Measurements from ENCODE around the gene PGAP1.

The PGAP1 gene

DNA sequence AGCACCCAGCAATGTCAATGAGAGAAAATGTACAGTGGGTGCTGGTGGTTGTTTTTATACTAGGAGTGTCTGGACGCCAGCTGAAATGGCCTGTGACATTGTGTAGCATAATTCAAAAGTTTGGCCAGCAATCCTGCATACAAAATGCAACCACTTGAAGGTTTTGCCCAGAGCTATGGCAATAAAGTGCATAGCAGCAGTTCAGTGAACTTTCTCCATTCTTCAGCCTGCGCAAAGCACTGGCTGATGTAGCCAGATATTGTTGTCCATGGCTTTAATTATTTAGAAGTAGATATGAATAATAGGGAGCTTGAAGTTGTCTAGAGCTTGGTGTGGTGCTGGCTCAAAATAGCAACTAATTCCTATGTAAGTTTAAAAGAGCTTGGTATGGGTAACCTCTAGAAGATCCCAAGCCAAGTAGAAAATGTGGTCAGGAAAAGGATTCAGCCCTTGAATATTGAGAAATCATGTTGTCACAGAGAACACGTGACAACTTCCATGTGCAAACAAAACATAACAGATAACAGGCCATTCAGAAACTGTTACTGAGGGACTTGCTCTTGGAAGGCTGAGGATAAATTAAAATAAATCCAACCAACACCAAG lies 33.3 kb upstream of the PGAP1 start:
- no peak overlapping the region for H3K4me3 ChIP-seq (ENCODE audit: low read length)
- no peak for TF ChIP-seq ZNF274 (IDR thresholded peaks at IDR 0.05; ENCODE audit: low read depth, low read length)

DNA sequence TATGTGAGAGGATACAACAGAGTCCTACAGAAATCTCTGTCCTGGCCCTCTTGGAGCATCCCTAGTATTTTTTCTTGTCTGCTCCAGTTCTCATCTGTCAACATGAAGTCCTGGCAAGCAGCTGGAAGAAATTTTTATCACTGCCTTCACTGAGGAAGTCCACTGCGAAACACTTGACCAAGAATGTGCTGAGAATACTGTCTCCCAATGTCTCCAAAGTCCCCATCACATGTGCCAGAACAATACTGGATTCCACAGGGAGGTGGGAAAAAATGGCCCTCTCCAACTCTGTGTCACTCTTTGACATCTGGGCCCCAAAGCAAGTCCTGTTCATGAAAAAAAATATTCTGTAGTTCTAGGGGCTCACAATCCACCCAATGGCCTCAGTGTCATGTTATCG lies 32.8 kb upstream of the PGAP1 start:
- no peak for TF ChIP-seq ZNF274 (IDR thresholded peaks at IDR 0.05; ENCODE audit: low read depth, low read length)
- no peak overlapping the region for H3K4me3 ChIP-seq (ENCODE audit: low read length)

GRCh38 chr2:196957881-196958525 lies 31.5 kb upstream of the PGAP1 start:
- no peak overlapping the region for H3K4me3 ChIP-seq (ENCODE audit: low read length)
- no peak for TF ChIP-seq ZNF274 (IDR thresholded peaks at IDR 0.05; ENCODE audit: low read depth, low read length)

DNA sequence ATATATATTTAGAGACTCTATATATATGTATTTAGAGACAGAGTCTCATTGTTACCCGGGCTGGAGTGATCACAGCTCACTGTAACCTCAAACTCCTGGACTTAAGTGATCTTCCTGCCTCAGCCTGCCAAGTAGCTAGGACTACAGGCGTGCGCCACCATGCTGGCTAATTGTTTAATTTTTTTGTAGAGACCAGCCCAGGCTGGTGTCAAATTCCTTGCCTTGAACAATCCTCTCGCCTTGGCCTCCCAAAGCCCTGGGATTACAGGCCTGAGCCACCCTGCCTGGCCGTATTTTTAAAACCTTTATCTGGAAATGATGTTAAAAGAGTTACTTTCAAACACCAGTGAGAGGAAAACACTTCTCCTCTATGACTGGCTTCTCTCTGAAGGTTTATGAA lies 30.9 kb upstream of the PGAP1 start:
- H3K4me3 ChIP-seq (ENCODE audit: low read length) = no peak overlapping the region
- no peak for TF ChIP-seq ZNF274 (IDR thresholded peaks at IDR 0.05; ENCODE audit: low read depth, low read length)

DNA sequence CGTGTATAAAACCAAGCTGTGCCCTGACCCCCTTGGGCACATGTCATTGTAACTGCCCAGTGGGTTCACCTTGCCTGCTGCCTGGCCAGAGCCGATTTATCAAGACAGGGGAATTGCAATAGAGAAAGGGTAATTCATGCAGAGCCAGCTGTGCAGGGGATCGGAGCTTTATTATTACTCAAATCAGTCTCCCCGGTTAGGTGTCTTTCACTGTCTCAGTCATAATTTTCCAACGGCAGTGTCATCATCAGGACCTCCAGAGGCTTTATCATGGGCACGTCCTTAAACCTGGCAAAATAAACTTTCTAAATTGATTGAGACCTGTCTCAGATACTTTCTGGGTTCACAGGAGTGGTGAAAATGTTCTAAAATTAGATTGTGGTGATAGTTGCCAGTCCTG lies 29.6 kb upstream of the PGAP1 start:
- H3K4me3 ChIP-seq (ENCODE audit: low read length) = no peak overlapping the region
- TF ChIP-seq ZNF274 (IDR thresholded peaks at IDR 0.05; ENCODE audit: low read depth, low read length) = no peak

- H3K4me3 ChIP-seq (ENCODE audit: low read length) = no peak overlapping the region
- TF ChIP-seq ZNF274 (IDR thresholded peaks at IDR 0.05; ENCODE audit: low read depth, low read length) = no peak
Observed at GRCh38 chr2:196955036-196955435, 28.5 kb upstream of the PGAP1 start.

DNA sequence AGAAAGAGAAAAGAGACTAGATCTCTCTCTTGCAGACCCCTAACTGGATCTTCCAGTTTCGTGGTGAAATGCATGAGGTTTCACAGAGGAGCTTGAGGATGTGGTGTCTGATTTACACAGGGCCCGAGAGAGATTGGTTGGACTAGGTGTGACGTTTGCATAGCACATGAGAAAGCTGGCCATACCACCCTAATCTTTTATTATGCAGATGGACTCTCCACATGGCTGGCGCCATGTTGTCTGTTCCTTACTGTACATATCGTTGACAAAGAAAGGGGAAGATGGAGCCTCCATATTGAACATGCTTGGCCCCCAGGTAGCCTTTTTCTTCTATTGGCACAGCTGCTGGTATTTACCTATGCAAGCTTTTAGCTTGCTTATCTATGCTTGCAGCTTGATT lies 27.5 kb upstream of the PGAP1 start:
- no peak for TF ChIP-seq ZNF274 (IDR thresholded peaks at IDR 0.05; ENCODE audit: low read depth, low read length)
- H3K4me3 ChIP-seq (ENCODE audit: low read length) = no peak overlapping the region

GRCh38 chr2:196952936-196953335 lies 26.4 kb upstream of the PGAP1 start:
- no peak for TF ChIP-seq ZNF274 (IDR thresholded peaks at IDR 0.05; ENCODE audit: low read depth, low read length)

DNA sequence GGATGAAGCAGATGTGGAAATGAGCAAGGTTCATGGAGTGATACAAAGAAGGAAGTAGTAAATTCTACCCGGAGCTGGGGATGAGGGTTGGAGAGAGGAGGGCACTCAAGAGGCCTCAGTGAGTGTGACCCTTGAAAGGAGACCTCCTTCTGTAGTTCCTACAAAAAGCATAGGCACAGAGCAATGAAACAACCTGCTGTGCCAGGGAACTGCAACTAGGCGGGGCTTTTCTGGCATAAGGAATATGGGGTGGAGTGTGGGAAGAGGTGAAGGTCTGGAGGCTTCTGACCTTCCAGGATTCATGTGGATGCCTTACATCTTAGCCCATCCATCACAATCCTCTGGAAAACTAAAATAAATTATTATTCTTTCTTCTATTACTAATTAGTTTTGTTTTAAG lies 25.5 kb upstream of the PGAP1 start:
- H3K4me3 ChIP-seq (ENCODE audit: low read length) = no peak overlapping the region
- no peak for TF ChIP-seq ZNF274 (IDR thresholded peaks at IDR 0.05; ENCODE audit: low read depth, low read length)

More at GRCh38 chr2:196952936-196953335, 26.4 kb upstream of the PGAP1 start:
- no peak overlapping the region for H3K4me3 ChIP-seq (ENCODE audit: low read length)

DNA sequence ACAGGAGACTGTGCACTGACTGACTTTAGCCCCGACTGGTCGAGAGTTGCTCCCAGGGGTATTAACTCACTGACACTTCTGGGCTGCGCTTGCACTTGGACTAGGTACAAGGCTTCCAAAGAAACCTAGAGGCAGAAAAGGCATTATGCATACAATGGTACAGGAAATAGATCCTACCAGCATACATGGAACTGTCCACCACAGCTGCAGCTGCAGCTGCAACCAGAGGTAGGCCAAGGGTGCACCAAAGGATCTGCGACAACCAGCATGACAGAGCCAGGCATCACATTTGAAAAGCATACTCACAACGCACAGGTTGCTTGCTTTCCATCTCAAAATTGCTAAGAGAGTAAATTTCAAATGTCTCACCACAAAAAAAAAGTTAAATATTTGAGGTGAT lies 22.6 kb upstream of the PGAP1 start:
- no peak overlapping the region for H3K4me3 ChIP-seq (ENCODE audit: low read length)
- no peak for TF ChIP-seq ZNF274 (IDR thresholded peaks at IDR 0.05; ENCODE audit: low read depth, low read length)

- no peak overlapping the region for H3K4me3 ChIP-seq (ENCODE audit: low read length)
- no peak for TF ChIP-seq ZNF274 (IDR thresholded peaks at IDR 0.05; ENCODE audit: low read depth, low read length)
Observed at GRCh38 chr2:196944570-196944969, 18.1 kb upstream of the PGAP1 start.

GRCh38 chr2:196941398-196942078 lies 15.0 kb upstream of the PGAP1 start:
- no peak for TF ChIP-seq ZNF274 (IDR thresholded peaks at IDR 0.05; ENCODE audit: low read depth, low read length)
- H3K4me3 ChIP-seq (ENCODE audit: low read length) = no peak overlapping the region

DNA sequence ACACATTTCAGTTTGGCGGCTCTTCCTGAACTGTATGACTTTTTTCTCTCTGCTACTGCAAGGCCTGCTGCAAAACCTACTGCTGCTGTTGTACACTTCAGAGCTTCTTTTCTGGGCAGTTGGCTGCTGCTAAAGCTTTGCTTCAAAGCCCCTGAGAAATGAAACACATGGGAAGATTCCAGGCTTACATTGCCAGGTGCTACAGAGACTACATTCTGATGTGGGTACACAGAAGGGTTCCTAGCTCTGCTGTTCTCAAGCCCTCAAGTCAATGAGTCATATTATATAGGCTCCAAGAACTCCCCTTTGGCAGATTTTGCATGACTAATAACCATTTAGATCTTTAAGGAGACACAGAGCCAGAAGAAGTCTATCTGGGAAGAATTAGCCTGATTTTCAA lies 12.9 kb upstream of the PGAP1 start:
- no peak for TF ChIP-seq ZNF274 (IDR thresholded peaks at IDR 0.05; ENCODE audit: low read depth, low read length)
- no peak overlapping the region for H3K4me3 ChIP-seq (ENCODE audit: low read length)

DNA sequence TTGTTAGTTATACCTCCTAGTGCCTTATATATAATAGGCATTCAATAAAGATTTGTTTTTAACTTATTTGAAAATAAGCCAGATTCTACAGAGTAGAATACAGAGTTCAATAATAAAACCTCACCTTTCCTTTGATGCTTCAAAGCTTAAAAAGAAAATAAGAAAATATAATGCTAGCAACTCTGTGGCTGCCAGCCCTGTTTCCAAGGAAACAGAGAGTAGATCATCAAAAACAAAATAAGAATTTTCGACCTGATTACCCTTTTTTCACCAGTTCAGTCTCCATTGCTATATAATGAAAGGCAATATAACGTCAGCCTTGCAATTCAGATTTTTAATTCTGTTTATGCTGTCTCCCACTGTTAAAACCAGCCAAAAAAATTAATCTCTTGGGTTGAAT lies 8.9 kb upstream of the PGAP1 start:
- H3K4me3 ChIP-seq (ENCODE audit: low read length) = no peak overlapping the region
- TF ChIP-seq ZNF274 (IDR thresholded peaks at IDR 0.05; ENCODE audit: low read depth, low read length) = no peak

DNA sequence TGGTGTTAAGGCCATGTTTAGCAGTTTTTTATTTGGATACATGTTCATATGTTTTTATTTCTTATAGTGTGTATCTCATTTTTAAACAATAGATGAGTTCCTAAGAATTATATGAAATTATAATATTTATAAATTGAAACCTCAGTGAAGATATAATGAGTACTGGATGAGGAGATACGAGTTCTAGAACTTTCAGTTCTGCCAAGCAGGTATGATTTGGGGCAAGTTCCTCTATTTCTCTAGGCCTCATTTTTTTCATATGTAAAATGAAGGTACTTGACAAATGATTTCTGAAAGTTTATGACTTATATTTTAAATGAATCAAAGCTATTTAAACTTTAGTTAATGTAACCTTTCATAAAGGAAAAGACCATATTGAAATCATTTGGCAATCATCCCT lies 8.2 kb upstream of the PGAP1 start:
- no peak for TF ChIP-seq ZNF274 (IDR thresholded peaks at IDR 0.05; ENCODE audit: low read depth, low read length)

More for the DNA sequence above, 8.2 kb upstream of the PGAP1 start:
- no peak overlapping the region for H3K4me3 ChIP-seq (ENCODE audit: low read length)

Data from GM08714 (cell line).